DND-41 (cell line): ENCODE measurements around the gene COG2.

ENCODE experiments used
- ATAC-seq: fragments of 200-7000 bp; cut with Tn5 transposase; 3 replicates; pipeline ENCODE4 v1.9.1; 2021; ENCODE audit warnings: low read depth; ENCODE audit not compliant: insufficient read depth
- DNase-seq: peaks from one replicate; pipeline ENCODE4 v3.0.0-alpha.2; 2020
- H2AFZ ChIP-seq: 2 replicates; pipeline ENCODE4 v1.6.0; 2012; ENCODE audit warnings: low read depth, low read length
- H3K27ac ChIP-seq: 2 replicates; pipeline ENCODE4 v1.5.1; 2012; ENCODE audit warnings: low read length, inconsistent platforms
- H3K27me3 ChIP-seq: fragments of 200-600 bp; sonication (generic); 2 replicates; pipeline ENCODE4 v1.6.0; 2012; ENCODE audit warnings: low read length, mild to moderate bottlenecking, inconsistent platforms; ENCODE audit not compliant: insufficient read depth, poor library complexity
- H3K36me3 ChIP-seq: 2 replicates; pipeline ENCODE4 v1.5.1; 2012; ENCODE audit warnings: low read length, inconsistent platforms; ENCODE audit not compliant: insufficient read depth
- H3K4me1 ChIP-seq: 2 replicates; pipeline ENCODE4 v1.5.1; 2012; ENCODE audit warnings: mild to moderate bottlenecking, low read length; ENCODE audit not compliant: insufficient read depth
- H3K4me2 ChIP-seq: 2 replicates; pipeline ENCODE4 v1.6.0; 2012; ENCODE audit warnings: mild to moderate bottlenecking, moderate library complexity, low read length, inconsistent platforms; ENCODE audit not compliant: insufficient read depth
- H3K4me3 ChIP-seq, 2 experiments: fragments of 200-600 bp in 1 of 2; shearing (Covaris generic) in 1 of 2; 2 replicates each; pipeline ENCODE4 v1.5.1; 2012 to 2016; ENCODE audit warnings: inconsistent platforms in 2 of 2, low read length in 2 of 2, mild to moderate bottlenecking in 2 of 2, low read depth in 1 of 2, moderate library complexity in 1 of 2
- H3K79me2 ChIP-seq: 2 replicates; pipeline ENCODE4 v1.6.0; 2012; ENCODE audit warnings: low read length, inconsistent platforms; ENCODE audit not compliant: insufficient read depth
- H3K9ac ChIP-seq: 2 replicates; pipeline ENCODE4 v1.6.0; 2012; ENCODE audit warnings: low read depth, mild to moderate bottlenecking, inconsistent platforms, low read length, moderate library complexity
- H3K9me3 ChIP-seq: 2 replicates; pipeline ENCODE4 v1.5.1; 2012; ENCODE audit warnings: low read length, moderate library complexity, mild to moderate bottlenecking, inconsistent platforms; ENCODE audit not compliant: insufficient read depth, severe bottlenecking
- H4K20me1 ChIP-seq: 2 replicates; pipeline ENCODE4 v1.6.0; 2012; ENCODE audit warnings: low read length; ENCODE audit not compliant: insufficient read depth
- EZH2 ChIP-seq: IDR thresholded peaks from 3 replicates; pipeline ENCODE4 v1.6.1; 2012; ENCODE audit warnings: borderline replicate concordance, low read depth, mild to moderate bottlenecking, moderate library complexity, low read length, inconsistent platforms; ENCODE audit not compliant: severe bottlenecking
- TF ChIP-seq, protein P1 (sequence below): IDR thresholded peaks from 2 replicates; pipeline ENCODE4 v1.5.1; 2012; ENCODE audit warnings: borderline replicate concordance, low read length, moderate library complexity, mild to moderate bottlenecking; ENCODE audit not compliant: poor library complexity, severe bottlenecking; ENCODE audit errors: extremely low read depth

The COG2 gene

DNA sequence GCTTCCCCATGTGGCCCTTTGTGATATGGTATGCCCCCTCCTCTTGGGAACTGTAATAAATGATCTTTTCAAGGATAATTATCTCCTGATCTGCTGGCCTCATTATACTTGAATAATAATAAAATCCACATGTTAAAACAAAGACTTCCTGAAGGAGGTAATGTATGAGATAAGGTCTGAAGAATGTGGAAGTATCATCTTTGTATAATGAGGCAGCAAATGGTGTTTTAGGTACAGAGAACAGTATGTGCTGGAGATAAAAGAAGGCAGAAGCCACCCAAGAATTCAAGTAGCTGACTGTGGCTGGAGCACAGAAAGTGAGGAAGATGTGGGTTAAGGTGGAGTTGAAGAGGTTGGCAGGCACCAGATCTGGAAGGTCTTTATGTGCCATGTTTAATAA lies 12.8 kb upstream of the COG2 start:
- Histone ChIP-seq H3K27ac (no peak overlapping the region), H3K4me3 (no peak overlapping the region), H3K4me2 (no peak overlapping the region), H3K9ac (no peak overlapping the region), H4K20me1 (no peaks in the 10 kb centered on the region), H2AFZ (no peak overlapping the region), H3K36me3 (no peaks in the 10 kb centered on the region), H3K79me2 (no peaks in the 10 kb centered on the region), H3K4me1 (no peaks in the 10 kb centered on the region), H3K27me3 (peaks cover 23% of the 10 kb centered on the region), H3K9me3 (no peaks in the 10 kb centered on the region)
- DNase-seq (no peak), ATAC-seq (no peak)
- TF ChIP-seq EZH2 = no peak
- TF ChIP-seq, protein P1, sequence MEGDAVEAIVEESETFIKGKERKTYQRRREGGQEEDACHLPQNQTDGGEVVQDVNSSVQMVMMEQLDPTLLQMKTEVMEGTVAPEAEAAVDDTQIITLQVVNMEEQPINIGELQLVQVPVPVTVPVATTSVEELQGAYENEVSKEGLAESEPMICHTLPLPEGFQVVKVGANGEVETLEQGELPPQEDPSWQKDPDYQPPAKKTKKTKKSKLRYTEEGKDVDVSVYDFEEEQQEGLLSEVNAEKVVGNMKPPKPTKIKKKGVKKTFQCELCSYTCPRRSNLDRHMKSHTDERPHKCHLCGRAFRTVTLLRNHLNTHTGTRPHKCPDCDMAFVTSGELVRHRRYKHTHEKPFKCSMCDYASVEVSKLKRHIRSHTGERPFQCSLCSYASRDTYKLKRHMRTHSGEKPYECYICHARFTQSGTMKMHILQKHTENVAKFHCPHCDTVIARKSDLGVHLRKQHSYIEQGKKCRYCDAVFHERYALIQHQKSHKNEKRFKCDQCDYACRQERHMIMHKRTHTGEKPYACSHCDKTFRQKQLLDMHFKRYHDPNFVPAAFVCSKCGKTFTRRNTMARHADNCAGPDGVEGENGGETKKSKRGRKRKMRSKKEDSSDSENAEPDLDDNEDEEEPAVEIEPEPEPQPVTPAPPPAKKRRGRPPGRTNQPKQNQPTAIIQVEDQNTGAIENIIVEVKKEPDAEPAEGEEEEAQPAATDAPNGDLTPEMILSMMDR = no peak

- Histone ChIP-seq H3K4me1 (no peaks in the 10 kb centered on the region), H3K9me3 (no peaks in the 10 kb centered on the region), H3K27ac (no peak overlapping the region), H3K27me3 (peaks cover 25% of the 10 kb centered on the region), H3K4me2 (no peak overlapping the region), H3K4me3 (no peak overlapping the region; a peak in 1 of 4 replicates), H3K36me3 (no peaks in the 10 kb centered on the region), H3K9ac (no peak overlapping the region), H4K20me1 (no peaks in the 10 kb centered on the region), H2AFZ (no peak overlapping the region), H3K79me2 (no peaks in the 10 kb centered on the region)
- ATAC-seq = no peak
- DNase-seq = no peak
- no peak for TF ChIP-seq EZH2
- TF ChIP-seq, protein P1 = no peak
These were observed 10.8 kb upstream of the COG2 start for GRCh38 chr1:230631477-230631876.

DNA sequence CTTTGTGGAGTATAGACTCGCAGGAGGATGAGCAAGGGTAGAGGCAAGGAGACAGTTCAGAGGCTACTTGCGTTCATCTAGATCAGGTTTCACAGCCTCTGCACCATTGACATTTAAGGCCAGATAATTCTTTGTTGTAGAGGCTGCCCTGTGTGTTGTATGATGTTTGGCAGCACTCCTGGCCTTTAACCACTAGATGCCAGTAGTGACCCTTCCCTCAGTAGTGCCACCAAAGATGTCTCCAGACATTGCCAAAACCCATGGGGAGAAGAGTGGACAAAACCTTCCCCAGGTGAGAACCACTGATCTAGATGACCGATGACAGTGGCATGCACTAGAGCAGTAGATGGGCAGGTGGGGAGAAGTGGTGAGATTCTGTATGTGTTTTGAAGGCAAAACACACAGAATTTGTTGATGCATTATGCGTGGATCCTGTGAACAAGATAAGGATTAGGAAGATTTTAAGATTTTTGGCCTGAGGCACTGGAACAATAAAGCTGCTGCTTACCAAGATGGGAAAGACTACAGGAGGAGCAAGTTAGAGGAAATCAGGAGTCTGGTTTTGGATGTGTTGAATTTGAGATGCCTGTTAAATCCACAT lies 9.9 kb upstream of the COG2 start:
- TF ChIP-seq, protein P1 = peak; percentile 58
- TF ChIP-seq EZH2 = no peak
- Histone ChIP-seq H3K9ac (no peak overlapping the region), H3K36me3 (no peaks in the 10 kb centered on the region), H4K20me1 (no peaks in the 10 kb centered on the region), H3K4me2 (no peak overlapping the region), H3K79me2 (no peaks in the 10 kb centered on the region), H3K27ac (no peak overlapping the region), H3K4me3 (no peak overlapping the region), H3K4me1 (no peaks in the 10 kb centered on the region), H3K27me3 (peaks cover 33% of the 10 kb centered on the region), H3K9me3 (no peaks in the 10 kb centered on the region), H2AFZ (no peak overlapping the region; the same call in 1 of the 2 replicates)
- ATAC-seq = peak; percentile 60; the same call in 1 of the 3 replicates
- DNase-seq = no peak
